Cardiac fibroblast (primary cell): ENCODE results near the gene JARID2.

Experiments used
- DNase-seq, 2 donors: peaks; one replicate each; pipeline versions ENCODE4 v3.0.0 to v3.0.0-alpha.2; 2010; ENCODE audit warnings: low read depth in 2 of 2
- H3K4me3 ChIP-seq, 2 donors: replicated peaks in 1 of 2; 1 replicate in 1 of 2; 2 replicates in 1 of 2; pipeline ENCODE4 v1.5.1; 2011; ENCODE audit warnings: low read depth in 2 of 2, low read length in 2 of 2, mild to moderate bottlenecking in 2 of 2, moderate library complexity in 1 of 2
- CTCF ChIP-seq: IDR thresholded peaks from one replicate; pipeline ENCODE4 v1.5.1; 2011; ENCODE audit warnings: low read depth, mild to moderate bottlenecking, low read length, inconsistent platforms

Gene JARID2

GRCh38 chr6:15303162-15303919, 57.5 kb downstream of the JARID2 start:
- no peak overlapping the region for H3K4me3 ChIP-seq
- no peak for TF ChIP-seq CTCF
- no peak for DNase-seq

- no peak overlapping the region for H3K4me3 ChIP-seq
- DNase-seq, result no peak
- TF ChIP-seq CTCF, result no peak
These were observed 58.0 kb downstream of the JARID2 start for GRCh38 chr6:15303920-15304291.

- DNase-seq, result no peak
- TF ChIP-seq CTCF, result no peak
- H3K4me3 ChIP-seq, result no peak overlapping the region
These were observed 58.6 kb downstream of the JARID2 start for GRCh38 chr6:15304337-15305042.

GRCh38 chr6:15305496-15305895, 59.6 kb downstream of the JARID2 start:
- H3K4me3 ChIP-seq, result no peak overlapping the region
- no peak for TF ChIP-seq CTCF
- no peak for DNase-seq

- H3K4me3 ChIP-seq, result no peak overlapping the region
- no peak for DNase-seq
- TF ChIP-seq CTCF, result no peak
These were observed 60.0 kb downstream of the JARID2 start for GRCh38 chr6:15305909-15306308.

GRCh38 chr6:15308435-15309213, 62.8 kb downstream of the JARID2 start:
- peak; percentile 34 to 49 for DNase-seq
- TF ChIP-seq CTCF, result no peak
- no peak overlapping the region for H3K4me3 ChIP-seq
